ENCODE data around the gene FCGR3A. TPM values are rescaled to one million over a fixed set of nuclear protein-coding genes. Genes with fewer than 3 reads are reported as not detected.
"Not testable (repeated sequence)": the region's sequence is repeated elsewhere in the genome, so short reads cannot be mapped to it uniquely, and the experiment has no call there.

The FCGR3A gene
- total and polyA plus RNA-seq, 2 of the 4 experiments (the other 2 are of a cell fraction) = not detected

DNA sequence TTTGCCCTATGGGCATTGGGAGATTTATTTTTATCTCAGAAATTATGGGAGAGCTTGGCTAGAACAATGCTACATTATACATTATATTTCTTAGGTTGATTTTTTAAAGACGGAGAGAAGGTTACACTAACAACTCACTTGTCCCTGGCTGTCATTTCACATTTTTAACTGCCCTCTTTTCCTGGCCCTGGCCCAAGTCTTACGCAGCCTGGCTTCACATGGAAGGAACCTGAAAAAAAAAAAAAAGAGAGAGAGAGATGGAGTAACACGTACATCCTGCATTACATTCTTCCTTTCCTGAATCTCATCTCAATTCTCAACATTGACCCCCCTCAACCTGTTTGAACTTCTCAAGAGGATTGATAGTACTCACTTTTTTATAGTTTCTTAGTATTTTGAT lies 21.1 kb downstream of the FCGR3A start:
- H3K27me3 ChIP-seq (ENCODE audit: control insufficient read depth, insufficient read depth, low read length); DNase-seq; H3K4me2 ChIP-seq (ENCODE audit: low read depth, low read length); H3K9me3 ChIP-seq (ENCODE audit: control insufficient read depth, insufficient read depth, low read length); H3K14ac ChIP-seq (replicated peaks; ENCODE audit: low read depth, low read length); H2BK20ac ChIP-seq (ENCODE audit: low read depth, low read length); H3K56ac ChIP-seq (ENCODE audit: extremely low read depth, insufficient read depth, low read length); CTCF ChIA-PET; H3K4me1 ChIP-seq (ENCODE audit: control insufficient read depth, insufficient read depth, low read length); H4K20me1 ChIP-seq (ENCODE audit: insufficient read depth, low read length); H2BK15ac ChIP-seq (ENCODE audit: low read depth, low read length); in situ Hi-C loops (cut with MboI; ENCODE audit: low sequenced_read_pairs); H4K91ac ChIP-seq (ENCODE audit: insufficient read depth, low read depth, low read length); H2AK9ac ChIP-seq (replicated peaks; ENCODE audit: low read depth, low read length, poor library complexity); H3K9me1 ChIP-seq (ENCODE audit: insufficient read depth, low read length); H3K79me1 ChIP-seq (ENCODE audit: low read depth in 1 of 2, low read length in 2 of 2); H2AFZ ChIP-seq (replicated peaks; ENCODE audit: low read length, poor library complexity); H2BK120ac ChIP-seq (ENCODE audit: low read depth, low read length); H4K5ac ChIP-seq (ENCODE audit: low read depth, low read length); H3K4ac ChIP-seq (ENCODE audit: low read depth, low read length); H3K4me3 ChIP-seq (ENCODE audit: insufficient read depth, low read depth, low read length); H3K36me3 ChIP-seq (ENCODE audit: control insufficient read depth, insufficient read depth, low read length); ATAC-seq (ENCODE audit: low read depth); H2AK5ac ChIP-seq (ENCODE audit: low read depth, low read length); H3K9ac ChIP-seq (ENCODE audit: low read depth, low read length); intact Hi-C loops (cut with micrococcal nuclease); H3K27ac ChIP-seq (ENCODE audit: insufficient read depth, low read length); BruUV-seq (replicated peaks); H3K23ac ChIP-seq (ENCODE audit: low read depth, low read length); POLR2A ChIA-PET (ENCODE audit: unreplicated experiment); H3K18ac ChIP-seq (ENCODE audit: low read depth, low read length); H4K8ac ChIP-seq (ENCODE audit: low read depth in 2 of 2, low read length in 2 of 2); dilution Hi-C loops (cut with HindIII; ENCODE audit: low sequenced_read_pairs, unreplicated experiment); H2BK5ac ChIP-seq (ENCODE audit: low read depth, low read length, poor library complexity, severe bottlenecking): not testable (repeated sequence)
- no CpG with 5 or more reads among the region's 3 CpGs for WGBS, 2 experiments (ENCODE audit: extremely low coverage in 2 of 2, insufficient read length in 1 of 2)

DNA sequence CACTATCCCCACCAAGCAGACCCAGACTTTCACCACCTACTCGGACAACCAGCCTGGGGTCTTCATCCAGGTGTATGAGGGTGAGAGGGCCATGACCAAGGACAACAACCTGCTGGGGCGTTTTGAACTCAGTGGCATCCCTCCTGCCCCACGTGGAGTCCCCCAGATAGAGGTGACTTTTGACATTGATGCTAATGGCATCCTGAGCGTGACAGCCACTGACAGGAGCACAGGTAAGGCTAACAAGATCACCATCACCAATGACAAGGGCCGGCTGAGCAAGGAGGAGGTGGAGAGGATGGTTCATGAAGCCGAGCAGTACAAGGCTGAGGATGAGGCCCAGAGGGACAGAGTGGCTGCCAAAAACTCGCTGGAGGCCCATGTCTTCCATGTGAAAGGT lies 23.7 kb downstream of the FCGR3A start:
- H3K4me2 ChIP-seq (ENCODE audit: low read depth, low read length); H2BK120ac ChIP-seq (ENCODE audit: low read depth, low read length); POLR2A ChIA-PET (ENCODE audit: unreplicated experiment); H3K27me3 ChIP-seq (ENCODE audit: control insufficient read depth, insufficient read depth, low read length); BruUV-seq (replicated peaks); H4K5ac ChIP-seq (ENCODE audit: low read depth, low read length); H3K79me1 ChIP-seq (ENCODE audit: low read depth in 1 of 2, low read length in 2 of 2); H2AK5ac ChIP-seq (ENCODE audit: low read depth, low read length); H3K4me3 ChIP-seq (ENCODE audit: insufficient read depth, low read depth, low read length); ATAC-seq (ENCODE audit: low read depth); H3K36me3 ChIP-seq (ENCODE audit: control insufficient read depth, insufficient read depth, low read length); H2AK9ac ChIP-seq (replicated peaks; ENCODE audit: low read depth, low read length, poor library complexity); H4K20me1 ChIP-seq (ENCODE audit: insufficient read depth, low read length); H2AFZ ChIP-seq (replicated peaks; ENCODE audit: low read length, poor library complexity); DNase-seq; H2BK20ac ChIP-seq (ENCODE audit: low read depth, low read length); H2BK15ac ChIP-seq (ENCODE audit: low read depth, low read length); CTCF ChIA-PET; H4K91ac ChIP-seq (ENCODE audit: insufficient read depth, low read depth, low read length); H4K8ac ChIP-seq (ENCODE audit: low read depth in 2 of 2, low read length in 2 of 2); H3K9me3 ChIP-seq (ENCODE audit: control insufficient read depth, insufficient read depth, low read length); dilution Hi-C loops (cut with HindIII; ENCODE audit: low sequenced_read_pairs, unreplicated experiment); H3K18ac ChIP-seq (ENCODE audit: low read depth, low read length); H3K4me1 ChIP-seq (ENCODE audit: control insufficient read depth, insufficient read depth, low read length); H3K56ac ChIP-seq (ENCODE audit: extremely low read depth, insufficient read depth, low read length); H3K4ac ChIP-seq (ENCODE audit: low read depth, low read length); H3K9ac ChIP-seq (ENCODE audit: low read depth, low read length); H3K23ac ChIP-seq (ENCODE audit: low read depth, low read length); H3K27ac ChIP-seq (ENCODE audit: insufficient read depth, low read length); in situ Hi-C loops (cut with MboI; ENCODE audit: low sequenced_read_pairs); H3K9me1 ChIP-seq (ENCODE audit: insufficient read depth, low read length); H3K14ac ChIP-seq (replicated peaks; ENCODE audit: low read depth, low read length); intact Hi-C loops (cut with micrococcal nuclease); H2BK5ac ChIP-seq (ENCODE audit: low read depth, low read length, poor library complexity, severe bottlenecking): not testable (repeated sequence)
- 100% methylated on average over 1 of the region's 7 CpGs; no CpG with 5 or more reads in 1 of the 2 experiments for WGBS, 2 experiments (ENCODE audit: extremely low coverage in 2 of 2, insufficient read length in 1 of 2)

Data from IMR-90 (cell line).